ENCODE results near the gene SIRT3. TPM values are rescaled to one million over a fixed set of nuclear protein-coding genes. Genes with fewer than 3 reads are reported as not detected.
"Not testable (repeated sequence)": the region's sequence is repeated elsewhere in the genome, so short reads cannot be mapped to it uniquely, and the experiment has no call there.

SIRT3 gene
- total RNA-seq, 2 donors from 2014 or later, result 17.1 to 17.5 TPM

DNA sequence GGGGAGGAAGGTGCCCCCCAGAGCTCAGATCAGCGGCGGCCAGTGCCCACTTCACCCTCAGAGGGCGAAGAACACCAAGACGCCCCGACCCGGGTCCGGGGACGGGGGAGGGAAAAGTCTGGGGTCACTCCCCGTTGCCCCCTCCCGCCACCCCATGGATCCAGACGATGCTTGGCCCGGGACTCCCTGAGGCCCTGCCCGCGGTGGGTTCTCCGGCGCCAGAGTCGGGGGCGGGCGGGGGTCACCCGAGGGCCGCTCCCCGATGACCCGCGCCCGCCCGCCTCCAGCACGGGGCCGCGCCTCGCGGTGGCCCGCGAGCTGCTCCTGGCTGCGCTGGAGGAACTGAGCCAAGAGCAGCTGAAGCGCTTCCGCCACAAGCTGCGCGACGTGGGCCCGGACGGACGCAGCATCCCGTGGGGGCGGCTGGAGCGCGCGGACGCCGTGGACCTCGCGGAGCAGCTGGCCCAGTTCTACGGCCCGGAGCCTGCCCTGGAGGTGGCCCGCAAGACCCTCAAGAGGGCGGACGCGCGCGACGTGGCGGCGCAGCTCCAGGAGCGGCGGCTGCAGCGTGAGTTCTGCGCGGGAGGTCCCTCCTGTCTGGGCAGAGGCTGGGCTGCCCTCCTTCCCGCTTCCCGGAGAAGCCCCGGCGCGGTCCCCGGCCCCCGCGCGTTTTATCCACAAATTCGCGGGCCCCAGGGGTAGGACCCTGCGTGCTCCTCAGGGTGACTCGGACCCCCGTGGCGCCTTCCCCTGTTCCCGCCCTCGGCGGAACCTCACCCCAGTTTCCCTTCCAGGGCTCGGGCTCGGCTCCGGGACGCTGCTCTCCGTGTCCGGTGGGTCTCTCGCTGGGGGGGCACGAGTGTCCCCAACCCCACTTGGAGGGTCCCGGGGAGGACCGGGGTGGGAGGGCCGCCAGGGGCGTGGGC lies 43.2 kb upstream of the SIRT3 start:
- Mint-ChIP-seq H3K27me3 (peaks cover 5% of the 10 kb centered on the region), H3K4me1 (peaks cover 32% of the 10 kb centered on the region), H3K36me3 (ENCODE audit: low read depth) (peaks cover 5% of the 10 kb centered on the region), H3K4me3 (peak overlapping the region; percentile 90), H3K27ac (no peak overlapping the region)
- ATAC-seq (peak; percentile 29), DNase-seq (no peak)
- H3K9me3 ChIP-seq (ENCODE audit: control insufficient read depth, low read length, poor library complexity, severe bottlenecking), result no peaks in the 10 kb centered on the region

DNA sequence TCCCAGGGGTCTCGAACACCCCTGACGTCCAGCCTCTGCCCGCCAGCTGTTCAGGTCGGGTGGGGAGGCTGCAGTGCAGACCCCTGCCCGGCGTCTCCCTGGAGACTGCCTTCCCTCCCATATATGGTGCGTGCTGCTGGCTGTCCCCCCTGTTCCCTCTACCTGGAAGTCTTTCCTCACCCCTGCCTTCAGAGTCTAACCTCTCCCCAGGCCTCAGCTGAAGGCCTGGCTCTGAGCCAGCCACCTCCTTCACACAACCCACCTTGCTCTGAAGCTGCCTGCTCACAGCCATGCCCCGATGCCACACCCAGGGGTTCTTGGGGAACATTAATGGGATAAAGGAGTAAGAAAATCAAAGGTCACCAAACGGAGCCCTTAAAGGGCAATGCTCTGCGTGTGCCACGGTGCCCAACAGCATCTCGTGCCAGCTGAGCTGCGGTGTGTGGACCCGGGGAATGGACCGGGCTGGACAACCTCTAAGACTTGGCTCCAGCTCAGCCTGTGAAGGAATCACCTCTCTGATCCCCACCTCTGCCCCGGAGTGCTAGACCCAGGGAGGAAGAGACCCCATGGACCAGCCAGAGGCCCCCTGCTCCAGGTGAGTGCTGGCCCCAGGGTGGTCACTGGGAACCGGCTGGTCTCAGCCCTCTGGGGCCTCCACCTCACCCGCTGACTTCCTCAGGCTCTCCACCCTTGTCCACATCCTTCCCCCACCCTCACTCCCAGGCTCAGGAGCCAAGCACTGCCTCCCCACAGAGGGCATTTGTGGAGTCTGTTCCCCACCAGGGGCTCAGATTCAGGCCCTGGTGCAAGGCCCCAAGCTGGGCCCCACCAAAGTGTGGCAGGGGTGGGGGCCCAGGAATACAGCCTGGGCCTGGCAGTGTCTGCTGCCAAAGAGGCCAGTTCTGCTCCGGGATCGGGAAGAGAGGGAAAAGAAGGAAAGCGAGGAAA lies 42.1 kb upstream of the SIRT3 start, which contains the start of gene NLRP6:
NLRP6 (plus strand) TSS at position 407 of the 951 bp plus-strand sequence; CDS start at position 570, 163 bp downstream.
- DNase-seq, result no peak
- Mint-ChIP-seq H3K36me3 (ENCODE audit: low read depth) (peaks cover 5% of the 10 kb centered on the region), H3K27me3 (peaks cover 5% of the 10 kb centered on the region), H3K4me3 (peak within 1 kb of the TSS; percentile 90), H3K27ac (peak within 1 kb of the TSS; percentile 3), H3K4me1 (peaks cover 32% of the 10 kb centered on the region)
- H3K9me3 ChIP-seq (ENCODE audit: control insufficient read depth, low read length, poor library complexity, severe bottlenecking), result no peaks in the 10 kb centered on the region
- ATAC-seq, result no peak

- no peak overlapping the region for H3K27ac Mint-ChIP-seq
- H3K4me3 Mint-ChIP-seq, result no peak overlapping the region
- ATAC-seq, result no peak
- no peaks in the 10 kb centered on the region for H3K9me3 ChIP-seq (ENCODE audit: control insufficient read depth, low read length, poor library complexity, severe bottlenecking)
- no peak for DNase-seq
- no peaks in the 10 kb centered on the region for H3K36me3 Mint-ChIP-seq (ENCODE audit: low read depth)
- peaks cover 5% of the 10 kb centered on the region for H3K27me3 Mint-ChIP-seq
- peaks cover 16% of the 10 kb centered on the region for H3K4me1 Mint-ChIP-seq
Observed at GRCh38 chr11:276219-276618, 40.1 kb upstream of the SIRT3 start.

- no peak overlapping the region for H3K4me3 Mint-ChIP-seq
- DNase-seq (no peak), ATAC-seq (no peak)
- no peaks in the 10 kb centered on the region for H3K27me3 Mint-ChIP-seq
- H3K27ac Mint-ChIP-seq, result no peak overlapping the region
- H3K36me3 Mint-ChIP-seq (ENCODE audit: low read depth), result peaks cover 2% of the 10 kb centered on the region
- peaks cover 23% of the 10 kb centered on the region for H3K4me1 Mint-ChIP-seq
- no peaks in the 10 kb centered on the region for H3K9me3 ChIP-seq (ENCODE audit: control insufficient read depth, low read length, poor library complexity, severe bottlenecking)
Observed at GRCh38 chr11:272931-273198, 36.7 kb upstream of the SIRT3 start.

DNA sequence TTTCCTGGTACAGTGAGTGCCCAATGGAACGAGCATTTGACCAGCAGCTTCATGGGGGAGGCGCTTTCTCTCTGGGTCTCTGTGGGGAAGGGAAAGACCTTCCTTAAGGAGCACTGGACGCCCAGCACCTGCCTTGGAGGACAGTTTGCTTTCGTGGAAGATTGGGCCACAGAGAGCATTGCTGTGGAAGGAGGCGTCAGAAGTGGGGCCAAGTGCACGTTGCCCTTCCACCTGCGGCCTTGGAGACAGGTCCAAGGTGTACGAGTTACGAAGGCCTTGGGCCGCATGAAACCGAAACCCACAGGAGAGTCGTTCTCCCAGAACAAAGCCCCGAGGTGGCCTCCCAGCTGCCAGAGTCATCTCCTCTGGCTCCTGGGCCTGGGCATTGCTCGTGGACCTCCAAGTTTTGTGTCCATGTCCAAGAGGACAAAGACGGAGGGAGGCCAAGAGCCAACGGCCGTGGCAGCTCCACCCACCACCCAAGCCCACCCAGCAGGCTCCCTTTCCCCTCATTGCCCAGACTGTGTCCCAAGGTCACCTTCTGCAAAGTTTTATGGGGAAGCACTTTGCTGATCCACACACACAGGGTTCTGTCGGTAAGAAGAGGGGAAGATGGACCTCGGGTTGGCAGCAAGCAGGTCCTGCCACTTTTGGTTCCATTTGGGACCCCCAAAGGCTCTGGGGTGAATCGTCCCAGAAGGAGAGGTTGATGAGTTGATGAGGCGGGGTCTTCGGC lies 36.2 kb upstream of the SIRT3 start:
- Mint-ChIP-seq H3K27me3 (no peaks in the 10 kb centered on the region), H3K36me3 (ENCODE audit: low read depth) (peaks cover 2% of the 10 kb centered on the region), H3K4me3 (no peak overlapping the region), H3K4me1 (peaks cover 21% of the 10 kb centered on the region), H3K27ac (no peak overlapping the region)
- H3K9me3 ChIP-seq (ENCODE audit: control insufficient read depth, low read length, poor library complexity, severe bottlenecking), result no peaks in the 10 kb centered on the region
- no peak for DNase-seq
- no peak for ATAC-seq

DNA sequence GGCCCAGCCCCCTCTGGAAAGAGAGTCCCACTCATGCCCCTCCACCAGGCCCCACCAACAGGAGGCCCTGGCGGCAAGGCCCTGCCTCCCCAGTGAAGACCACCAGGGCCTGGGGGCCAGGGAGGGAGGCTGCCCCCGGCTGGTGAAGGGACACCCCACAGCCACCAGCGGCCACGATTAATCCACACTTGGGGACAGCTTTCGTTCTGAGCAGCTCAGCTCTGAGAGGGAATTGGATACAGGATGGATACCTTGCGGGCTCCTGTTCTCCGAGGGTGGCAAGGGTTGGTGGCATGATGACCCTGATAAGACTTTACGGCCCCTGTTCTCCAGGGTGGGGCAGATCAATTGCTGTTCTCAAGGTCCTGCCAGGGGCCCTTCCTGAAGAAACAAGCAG lies 35.2 kb upstream of the SIRT3 start:
- DNase-seq (no peak), ATAC-seq (no peak)
- Mint-ChIP-seq H3K36me3 (ENCODE audit: low read depth) (peaks cover 2% of the 10 kb centered on the region), H3K4me1 (peaks cover 21% of the 10 kb centered on the region), H3K4me3 (no peak overlapping the region), H3K27ac (no peak overlapping the region), H3K27me3 (no peaks in the 10 kb centered on the region)
- no peaks in the 10 kb centered on the region for H3K9me3 ChIP-seq (ENCODE audit: control insufficient read depth, low read length, poor library complexity, severe bottlenecking)

GRCh38 chr11:270451-271318 lies 34.5 kb upstream of the SIRT3 start:
- ATAC-seq, result no peak
- no peak overlapping the region for H3K4me3 Mint-ChIP-seq
- H3K36me3 Mint-ChIP-seq (ENCODE audit: low read depth), result peaks cover 2% of the 10 kb centered on the region
- H3K27ac Mint-ChIP-seq, result peak overlapping the region; percentile 100
- peaks cover 21% of the 10 kb centered on the region for H3K4me1 Mint-ChIP-seq
- no peak for DNase-seq
- no peaks in the 10 kb centered on the region for H3K9me3 ChIP-seq (ENCODE audit: control insufficient read depth, low read length, poor library complexity, severe bottlenecking)
- H3K27me3 Mint-ChIP-seq, result no peaks in the 10 kb centered on the region

DNA sequence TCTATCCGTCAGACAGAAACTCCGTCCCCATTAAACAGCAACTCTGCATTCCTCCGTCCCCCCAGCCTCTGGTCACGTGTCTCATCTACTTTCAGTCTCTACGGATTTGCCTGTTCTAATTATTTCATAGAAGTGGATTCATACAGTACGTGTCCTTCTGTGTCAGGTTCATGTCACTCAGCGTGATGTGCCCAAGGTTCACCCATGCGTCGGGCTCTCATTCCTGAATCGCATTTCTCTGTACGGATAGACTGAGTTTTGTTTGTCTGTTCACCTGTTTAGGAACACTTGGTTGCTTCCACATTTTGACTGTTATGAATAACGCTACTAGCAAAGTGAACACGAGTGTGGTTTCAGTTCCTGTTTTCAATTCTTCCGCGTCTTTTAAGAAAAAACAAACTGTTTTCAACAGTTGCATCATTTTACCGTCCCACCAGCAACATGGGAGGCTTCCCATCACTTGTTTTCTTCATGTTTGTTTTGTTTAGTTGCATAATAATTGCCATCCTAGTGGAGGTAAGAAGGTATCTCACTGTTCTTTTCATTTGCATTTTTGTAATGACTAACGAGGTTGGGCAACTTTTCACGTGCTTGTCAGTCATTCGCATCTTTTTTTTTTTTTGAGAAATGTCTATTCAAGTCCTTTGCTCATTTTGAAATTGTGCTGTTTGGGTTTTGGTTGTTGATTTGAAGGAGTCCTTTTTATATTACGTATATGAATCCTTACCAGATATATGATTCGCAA lies 33.2 kb upstream of the SIRT3 start:
- ATAC-seq, result peak; percentile 80
- H3K27me3 Mint-ChIP-seq, result no peaks in the 10 kb centered on the region
- peak overlapping the region; percentile 88 for H3K4me3 Mint-ChIP-seq
- no peaks in the 10 kb centered on the region for H3K9me3 ChIP-seq (ENCODE audit: control insufficient read depth, low read length, poor library complexity, severe bottlenecking)
- peaks cover 2% of the 10 kb centered on the region for H3K36me3 Mint-ChIP-seq (ENCODE audit: low read depth)
- H3K4me1 Mint-ChIP-seq, result peaks cover 21% of the 10 kb centered on the region
- DNase-seq, result no peak
- peak overlapping the region; percentile 100 for H3K27ac Mint-ChIP-seq

DNA sequence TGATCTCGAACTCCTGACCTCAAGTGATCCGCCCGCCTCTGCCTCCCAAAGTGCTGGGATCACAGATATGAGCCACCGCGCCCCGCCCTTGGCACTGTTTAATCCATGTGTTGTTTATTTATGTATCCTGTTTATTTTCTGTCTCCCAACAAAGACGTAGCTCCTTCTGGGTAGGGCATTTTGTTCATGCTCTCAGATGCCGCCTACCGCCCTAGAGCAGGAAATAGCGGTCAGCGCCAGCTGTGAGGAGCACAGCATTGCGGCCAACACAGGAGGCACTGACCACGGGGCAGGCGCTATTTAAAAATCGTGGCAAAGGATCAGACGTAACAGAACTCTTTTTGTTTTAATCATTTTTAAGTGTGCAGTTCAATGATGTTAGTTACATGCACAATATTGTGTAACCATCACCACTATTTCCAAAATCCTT lies 32.6 kb upstream of the SIRT3 start:
- Mint-ChIP-seq H3K4me1 (peaks cover 21% of the 10 kb centered on the region), H3K27ac (peak overlapping the region; percentile 100), H3K4me3 (peak overlapping the region; percentile 88)
- DNase-seq (peak in 1 of 3 donors; percentile 14), ATAC-seq (peak; percentile 35)
- not testable (repeated sequence) for H3K27me3 Mint-ChIP-seq; H3K36me3 Mint-ChIP-seq (ENCODE audit: low read depth); H3K9me3 ChIP-seq (ENCODE audit: control insufficient read depth, low read length, poor library complexity, severe bottlenecking)

- peak overlapping the region; percentile 100 for H3K27ac Mint-ChIP-seq
- no peaks in the 10 kb centered on the region for H3K27me3 Mint-ChIP-seq
- peaks cover 21% of the 10 kb centered on the region for H3K4me1 Mint-ChIP-seq
- H3K4me3 Mint-ChIP-seq, result peak overlapping the region; percentile 88
- peaks cover 2% of the 10 kb centered on the region for H3K36me3 Mint-ChIP-seq (ENCODE audit: low read depth)
- peak in 2 of 3 donors; percentile 49 to 59 for DNase-seq
- ATAC-seq, result peak; percentile 48
- H3K9me3 ChIP-seq (ENCODE audit: control insufficient read depth, low read length, poor library complexity, severe bottlenecking), result no peaks in the 10 kb centered on the region
Observed at GRCh38 chr11:267491-267994, 31.4 kb upstream of the SIRT3 start.

- Mint-ChIP-seq H3K27me3 (no peaks in the 10 kb centered on the region), H3K4me3 (peak overlapping the region; percentile 86), H3K4me1 (peaks cover 21% of the 10 kb centered on the region), H3K36me3 (ENCODE audit: low read depth) (peaks cover 2% of the 10 kb centered on the region), H3K27ac (peak overlapping the region; percentile 100)
- DNase-seq (no peak), ATAC-seq (peak; percentile 26)
- H3K9me3 ChIP-seq (ENCODE audit: control insufficient read depth, low read length, poor library complexity, severe bottlenecking), result no peaks in the 10 kb centered on the region
Observed at GRCh38 chr11:266676-267439, 30.7 kb upstream of the SIRT3 start.
